ENCODE results near the gene CFL1. TPM values are rescaled to one million over a fixed set of nuclear protein-coding genes. Genes with fewer than 3 reads are reported as not detected.
"Not testable (repeated sequence)": the region's sequence is repeated elsewhere in the genome, so short reads cannot be mapped to it uniquely, and the experiment has no call there.

CFL1 gene
- total RNA-seq, 1 experiment from 2014 or later = 955 TPM

DNA sequence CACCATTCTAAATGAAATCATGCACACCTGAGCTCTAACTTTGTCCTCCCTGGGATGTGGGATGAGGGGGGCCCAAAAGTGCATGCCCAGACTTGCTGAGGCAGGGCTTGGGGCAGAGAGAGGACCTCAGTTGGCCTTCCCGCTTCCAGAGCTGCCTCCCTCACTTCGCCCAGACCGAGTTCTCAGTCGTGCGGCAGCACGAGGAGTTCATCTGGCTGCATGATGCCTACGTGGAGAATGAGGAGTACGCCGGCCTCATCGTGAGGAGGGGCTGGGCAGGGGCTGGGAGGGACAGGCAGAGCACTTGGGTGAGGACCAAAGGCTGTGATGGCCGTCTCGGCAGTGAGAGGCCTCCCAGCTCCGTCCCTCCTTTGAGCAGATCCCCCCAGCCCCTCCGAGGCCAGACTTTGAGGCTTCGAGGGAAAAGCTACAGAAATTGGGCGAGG lies 8.2 kb downstream of the CFL1 start:
- TF ChIP-seq, protein P1, sequence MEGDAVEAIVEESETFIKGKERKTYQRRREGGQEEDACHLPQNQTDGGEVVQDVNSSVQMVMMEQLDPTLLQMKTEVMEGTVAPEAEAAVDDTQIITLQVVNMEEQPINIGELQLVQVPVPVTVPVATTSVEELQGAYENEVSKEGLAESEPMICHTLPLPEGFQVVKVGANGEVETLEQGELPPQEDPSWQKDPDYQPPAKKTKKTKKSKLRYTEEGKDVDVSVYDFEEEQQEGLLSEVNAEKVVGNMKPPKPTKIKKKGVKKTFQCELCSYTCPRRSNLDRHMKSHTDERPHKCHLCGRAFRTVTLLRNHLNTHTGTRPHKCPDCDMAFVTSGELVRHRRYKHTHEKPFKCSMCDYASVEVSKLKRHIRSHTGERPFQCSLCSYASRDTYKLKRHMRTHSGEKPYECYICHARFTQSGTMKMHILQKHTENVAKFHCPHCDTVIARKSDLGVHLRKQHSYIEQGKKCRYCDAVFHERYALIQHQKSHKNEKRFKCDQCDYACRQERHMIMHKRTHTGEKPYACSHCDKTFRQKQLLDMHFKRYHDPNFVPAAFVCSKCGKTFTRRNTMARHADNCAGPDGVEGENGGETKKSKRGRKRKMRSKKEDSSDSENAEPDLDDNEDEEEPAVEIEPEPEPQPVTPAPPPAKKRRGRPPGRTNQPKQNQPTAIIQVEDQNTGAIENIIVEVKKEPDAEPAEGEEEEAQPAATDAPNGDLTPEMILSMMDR (IDR thresholded peaks at IDR 0.05; ENCODE audit: unreplicated experiment) = no peak
- Mint-ChIP-seq H3K36me3 (ENCODE audit: insufficient read depth, unreplicated experiment) (peaks cover 73% of the 10 kb centered on the region), H3K27ac (ENCODE audit: unreplicated experiment) (no peak overlapping the region), H3K4me1 (ENCODE audit: low read depth, unreplicated experiment) (peaks cover 15% of the 10 kb centered on the region), H3K27me3 (ENCODE audit: unreplicated experiment) (no peaks in the 10 kb centered on the region), H3K4me3 (ENCODE audit: low read depth, unreplicated experiment) (no peak overlapping the region), H3K9me3 (ENCODE audit: low read depth, unreplicated experiment) (no peaks in the 10 kb centered on the region)
- intact Hi-C loops (cut with micrococcal nuclease; ENCODE audit: unreplicated experiment) = no loop called here
- CTCF ChIA-PET = interaction anchor here (2.3 kb wide), 1 partner anchor 10 kb away, joined by 6 read pairs; the partner anchor contains the start of gene MUS81
- BruUV-seq (replicated peaks) = no TSS peak
- no peak for DNase-seq

DNA sequence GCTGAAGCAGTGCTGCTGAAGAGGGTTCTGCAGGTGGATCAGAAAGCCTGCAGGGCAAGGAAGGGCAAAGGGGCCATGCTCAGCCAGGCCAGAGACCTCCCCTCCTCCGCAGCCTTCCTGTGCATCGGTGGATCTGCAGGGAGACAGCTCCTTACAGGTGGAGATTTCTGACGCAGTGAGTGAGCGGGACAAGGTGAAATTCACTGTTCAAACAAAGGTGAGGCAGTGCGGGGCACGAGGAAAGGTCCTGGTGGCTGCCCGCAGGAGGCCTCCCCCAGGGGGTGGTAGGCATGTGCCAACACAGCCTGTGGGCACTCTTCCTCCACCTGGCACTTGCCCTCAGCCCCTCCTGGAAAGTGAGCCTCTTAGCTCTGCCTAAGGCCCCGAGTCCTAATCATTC lies 8.6 kb downstream of the CFL1 start:
- BruUV-seq (replicated peaks) = no TSS peak
- H3K9me3 Mint-ChIP-seq (ENCODE audit: low read depth, unreplicated experiment) = no peaks in the 10 kb centered on the region
- no peak overlapping the region for H3K27ac Mint-ChIP-seq (ENCODE audit: unreplicated experiment)
- H3K36me3 Mint-ChIP-seq (ENCODE audit: insufficient read depth, unreplicated experiment) = peaks cover 69% of the 10 kb centered on the region
- DNase-seq = no peak
- H3K4me3 Mint-ChIP-seq (ENCODE audit: low read depth, unreplicated experiment) = no peak overlapping the region
- CTCF ChIA-PET = interaction anchor here (2.3 kb wide), 1 partner anchor 10 kb away, joined by 6 read pairs; the partner anchor contains the start of gene MUS81
- peaks cover 11% of the 10 kb centered on the region for H3K4me1 Mint-ChIP-seq (ENCODE audit: low read depth, unreplicated experiment)
- intact Hi-C loops (cut with micrococcal nuclease; ENCODE audit: unreplicated experiment) = no loop called here
- TF ChIP-seq, protein P1 (IDR thresholded peaks at IDR 0.05; ENCODE audit: unreplicated experiment) = no peak
- H3K27me3 Mint-ChIP-seq (ENCODE audit: unreplicated experiment) = no peaks in the 10 kb centered on the region

DNA sequence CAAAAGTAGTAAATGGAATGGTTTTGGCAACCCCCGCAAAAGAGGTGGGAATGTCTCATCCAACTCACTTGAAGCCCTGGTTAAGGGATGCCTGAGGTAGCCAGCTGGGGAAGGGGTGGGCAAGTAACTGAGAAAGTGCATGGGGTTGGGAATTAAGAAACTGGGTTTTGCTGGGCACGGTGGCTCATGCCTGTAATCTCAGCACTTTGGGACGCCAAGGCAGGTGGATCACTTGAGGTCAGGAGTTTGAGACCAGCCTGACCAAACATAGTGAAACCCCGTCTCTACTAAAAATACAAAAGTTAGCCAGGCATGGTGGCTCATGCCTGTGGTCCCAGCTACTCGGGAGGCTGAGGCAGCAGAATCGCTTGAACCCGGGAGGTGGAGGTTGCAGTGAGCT lies 9.3 kb downstream of the CFL1 start:
- H3K4me1 Mint-ChIP-seq (ENCODE audit: low read depth, unreplicated experiment); H3K27me3 Mint-ChIP-seq (ENCODE audit: unreplicated experiment); DNase-seq; H3K4me3 Mint-ChIP-seq (ENCODE audit: low read depth, unreplicated experiment); H3K9me3 Mint-ChIP-seq (ENCODE audit: low read depth, unreplicated experiment); H3K27ac Mint-ChIP-seq (ENCODE audit: unreplicated experiment); BruUV-seq (replicated peaks); intact Hi-C loops (cut with micrococcal nuclease; ENCODE audit: unreplicated experiment): not testable (repeated sequence)
- CTCF ChIA-PET = interaction anchor here (1.6 to 2.3 kb wide), 2 partner anchors 11 to 36 kb away, joined by 3 to 6 read pairs; partner anchors contain the start of gene MUS81
- peaks cover 62% of the 10 kb centered on the region for H3K36me3 Mint-ChIP-seq (ENCODE audit: insufficient read depth, unreplicated experiment)

DNA sequence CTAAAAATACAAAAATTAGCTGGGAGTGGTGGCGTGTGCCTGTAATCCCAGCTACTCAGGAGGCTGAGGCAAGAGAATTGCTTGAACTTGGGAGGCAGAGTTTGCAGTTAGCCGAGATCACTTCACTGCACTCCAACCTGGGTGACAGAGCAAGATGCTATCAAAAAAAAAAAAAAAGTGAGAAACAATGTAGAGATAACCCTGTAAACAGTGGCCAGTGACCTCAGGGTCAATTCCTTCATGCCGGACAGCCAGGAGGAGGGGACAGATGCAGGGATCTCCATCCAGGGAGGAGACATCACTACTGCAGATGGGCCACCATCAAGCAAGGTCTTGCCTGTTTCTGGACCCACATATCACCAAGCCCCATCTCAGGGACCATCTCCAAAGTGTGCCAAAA lies 10.2 kb downstream of the CFL1 start:
- Mint-ChIP-seq H3K36me3 (ENCODE audit: insufficient read depth, unreplicated experiment) (peaks cover 53% of the 10 kb centered on the region), H3K27ac (ENCODE audit: unreplicated experiment) (no peak overlapping the region), H3K27me3 (ENCODE audit: unreplicated experiment) (no peaks in the 10 kb centered on the region), H3K4me3 (ENCODE audit: low read depth, unreplicated experiment) (no peak overlapping the region), H3K4me1 (ENCODE audit: low read depth, unreplicated experiment) (no peaks in the 10 kb centered on the region), H3K9me3 (ENCODE audit: low read depth, unreplicated experiment) (no peaks in the 10 kb centered on the region)
- no TSS peak for BruUV-seq (replicated peaks)
- TF ChIP-seq, protein P1 (IDR thresholded peaks at IDR 0.05; ENCODE audit: unreplicated experiment) = no peak
- no peak for DNase-seq
- CTCF ChIA-PET = interaction anchor here (1.6 to 2.3 kb wide), 3 partner anchors 12 to 37 kb away, joined by 3 to 6 read pairs (median 3); partner anchors contain the start of gene MUS81
- intact Hi-C loops (cut with micrococcal nuclease; ENCODE audit: unreplicated experiment) = no loop called here

DNA sequence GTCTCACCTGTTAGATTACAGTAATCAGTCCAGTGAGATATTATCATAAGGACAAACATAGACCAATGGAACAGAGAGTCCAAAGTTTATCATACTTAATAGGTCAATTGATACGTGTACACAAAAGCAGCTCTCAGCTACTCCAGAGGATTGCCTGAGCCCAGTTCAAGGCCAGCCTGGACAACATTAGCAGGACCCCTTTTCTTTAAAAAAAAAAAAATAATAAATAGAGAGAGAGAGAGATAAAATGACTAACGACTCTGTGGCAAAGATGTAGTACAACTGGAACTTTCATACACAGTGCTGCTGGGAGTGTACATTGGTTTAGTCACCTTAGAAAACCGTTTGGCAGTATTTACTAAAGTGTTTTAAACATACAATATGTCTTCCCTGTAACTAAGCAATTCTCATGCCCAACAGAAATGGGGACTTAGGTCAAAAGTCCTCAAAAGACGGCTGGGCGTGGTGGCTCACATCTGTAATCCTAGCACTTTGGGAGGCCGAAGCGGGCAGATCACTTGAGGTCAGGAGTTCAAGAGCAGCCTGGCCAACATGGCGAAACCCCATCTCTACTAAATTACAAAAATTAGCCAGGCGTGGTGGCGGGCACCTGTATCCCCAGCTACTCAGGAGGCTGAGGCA lies 13.6 kb downstream of the CFL1 start:
- H3K4me3 Mint-ChIP-seq (ENCODE audit: low read depth, unreplicated experiment) = no peak overlapping the region
- TF ChIP-seq, protein P1 (IDR thresholded peaks at IDR 0.05; ENCODE audit: unreplicated experiment) = no peak
- H3K27me3 Mint-ChIP-seq (ENCODE audit: unreplicated experiment) = no peaks in the 10 kb centered on the region
- DNase-seq = no peak
- H3K27ac Mint-ChIP-seq (ENCODE audit: unreplicated experiment) = no peak overlapping the region
- H3K4me1 Mint-ChIP-seq (ENCODE audit: low read depth, unreplicated experiment) = no peaks in the 10 kb centered on the region
- intact Hi-C loops (cut with micrococcal nuclease; ENCODE audit: unreplicated experiment) = no loop called here
- CTCF ChIA-PET = interaction anchor here (0.6 kb wide), 1 partner anchor 165 kb away, joined by 3 read pairs; no protein-coding TSS in a partner anchor
- peaks cover 20% of the 10 kb centered on the region for H3K36me3 Mint-ChIP-seq (ENCODE audit: insufficient read depth, unreplicated experiment)
- no TSS peak for BruUV-seq (replicated peaks)
- H3K9me3 Mint-ChIP-seq (ENCODE audit: low read depth, unreplicated experiment) = no peaks in the 10 kb centered on the region
